Heart right ventricle (tissue), 16 donors: Measurements from ENCODE around the gene VAV1. TPM values are rescaled to one million over a fixed set of nuclear protein-coding genes. Genes with fewer than 3 reads are reported as not detected.
A peak's percentile ranks its signal among the peaks of the same experiment; 100 is the strongest.

Source experiments
- ATAC-seq, 8 donors: fragments of 200-7000 bp; cut with Tn5 transposase; one replicate each; pipeline ENCODE4 v1.9.1; 2020; ENCODE audit warnings: mild to moderate bottlenecking in 8 of 8, moderate library complexity in 8 of 8, moderate number of reproducible peaks in 1 of 8
- DNase-seq, 2 donors: peaks; one replicate each; pipeline ENCODE4 v3.0.0-alpha.2; 2020
- H3K27ac ChIP-seq, 10 donors: fragments of 200-600 bp; sonication (generic) in 2 of 10; one replicate each; pipeline versions ENCODE4 v1.5.0 to v1.8.0; 2020 to 2022; ENCODE audit warnings: mild to moderate bottlenecking in 3 of 10
- H3K27me3 ChIP-seq, 7 donors: fragments of 200-600 bp; one replicate each; pipeline ENCODE4 v1.8.0; 2021 to 2022; ENCODE audit warnings: mild to moderate bottlenecking in 2 of 7
- H3K36me3 ChIP-seq, 9 donors: fragments of 200-600 bp; sonication (generic) in 1 of 9; one replicate each; pipeline versions ENCODE4 v1.5.0 to v1.8.0; 2020 to 2022; ENCODE audit warnings: mild to moderate bottlenecking in 2 of 9
- H3K4me1 ChIP-seq, 9 donors: fragments of 200-600 bp; sonication (generic) in 1 of 9; one replicate each; pipeline versions ENCODE4 v1.5.0 to v1.8.0; 2020 to 2022; ENCODE audit warnings: mild to moderate bottlenecking in 4 of 9
- H3K4me3 ChIP-seq, 10 donors: fragments of 200-600 bp; sonication (generic) in 2 of 10; one replicate each; pipeline versions ENCODE4 v1.5.0 to v1.8.0; 2020 to 2022; ENCODE audit warnings: mild to moderate bottlenecking in 7 of 10, moderate library complexity in 2 of 10
- H3K9me3 ChIP-seq, 11 donors: fragments of 200-600 bp in 10 of 11; sonication (generic) in 2 of 11; one replicate each; pipeline versions ENCODE4 v1.5.0 to v1.8.0; 2013 to 2022; ENCODE audit warnings: mild to moderate bottlenecking in 2 of 11, control low read depth in 1 of 11, moderate library complexity in 1 of 11
- CTCF ChIP-seq, 9 donors: fragments of 200-600 bp; sonication (generic) in 2 of 9; IDR thresholded peaks; one replicate each; pipeline versions ENCODE4 v1.5.0 to v1.8.0; 2021 to 2022; ENCODE audit warnings: antibody characterized with exemption in 9 of 9, mild to moderate bottlenecking in 5 of 9, moderate library complexity in 1 of 9
- WGBS, 2 donors: extraction: QIAGEN DNeasy Blood & Tissue Kit; methylation state at CpG; one replicate each; pipeline ENCODE4 v1.1.7; 2013; ENCODE audit warnings: inconsistent platforms in 1 of 2; 5-methylcytosine and 5-hydroxymethylcytosine counted together
- intact Hi-C, 10 donors: fragments of 100-400 bp; cut with DNase I; formaldehyde crosslinking; loops; one replicate each; pipeline versions ENCODE4 v1.11.1 to v1.14.2; 2022
- polyA plus RNA-seq, 2 donors: library from polyadenylated mRNA; stranded (reverse); fragments of 200-250 nt; gene quantifications; one replicate each; pipeline ENCODE4 v1.2.3, GENCODE V29; 2013
- total RNA-seq, 10 donors: library from RNA; stranded (reverse); fragmentation: NEBNext Ultra II Directional in 3 of 10; extraction: Animal tissue kit (Norgen Biotek cat#: 25700) in 3 of 10; gene quantifications; one replicate each; pipeline versions ENCODE4 v1.2.1 to v1.2.4, GENCODE V29; 2021 to 2023
- donor health status: Arrhythmogenic right ventricular cardiomyopathy.
- donor health status: ischemic (EF 13 %, LVEDD 7.1; RV severe dilation, severe dysfunction).
- donor health status: healthy with polysubstance abuse.
- donor health status: DM: no; HTN: yes; CAD: no.
- donor health status: DM: no; HTN: no; CAD: no.
- donor health status: ischemic (EF 25% LVEDD 6.9; RV normal size, moderate dysfunction).
- donor health status: ischemic (EF 25% LVEDD 5.7; RV mildly dilated, moderate dysfunction).
- donor health status: healthy.
- donor health status: DM: yes; HTN: yes; CAD: no.
- donor health status: Ischemic cardiomyopathy.
- donor health status: ischemic (EF 35%, LVEDD 5.7; RV mildly dilated, moderate dysfunction).
- donor health status: nonischemic (EF 11% LVEDD 7.7; RV severe dilation, severe dysfunction).
- donor health status: DM: yes; HTN: yes; CAD: no.
- donor health status: PGD.
- donor health status: ischemic (EF 29% LVEDD 5.4; RV normal size, mild dysfunction).
- donor health status: nonischemic (EF 23%, LVEDD 6.1; RV moderate dilation, normal function).

The VAV1 gene
- total and polyA plus RNA-seq, 12 donors = 0.45 to 11.0 (median 1.4) TPM

DNA sequence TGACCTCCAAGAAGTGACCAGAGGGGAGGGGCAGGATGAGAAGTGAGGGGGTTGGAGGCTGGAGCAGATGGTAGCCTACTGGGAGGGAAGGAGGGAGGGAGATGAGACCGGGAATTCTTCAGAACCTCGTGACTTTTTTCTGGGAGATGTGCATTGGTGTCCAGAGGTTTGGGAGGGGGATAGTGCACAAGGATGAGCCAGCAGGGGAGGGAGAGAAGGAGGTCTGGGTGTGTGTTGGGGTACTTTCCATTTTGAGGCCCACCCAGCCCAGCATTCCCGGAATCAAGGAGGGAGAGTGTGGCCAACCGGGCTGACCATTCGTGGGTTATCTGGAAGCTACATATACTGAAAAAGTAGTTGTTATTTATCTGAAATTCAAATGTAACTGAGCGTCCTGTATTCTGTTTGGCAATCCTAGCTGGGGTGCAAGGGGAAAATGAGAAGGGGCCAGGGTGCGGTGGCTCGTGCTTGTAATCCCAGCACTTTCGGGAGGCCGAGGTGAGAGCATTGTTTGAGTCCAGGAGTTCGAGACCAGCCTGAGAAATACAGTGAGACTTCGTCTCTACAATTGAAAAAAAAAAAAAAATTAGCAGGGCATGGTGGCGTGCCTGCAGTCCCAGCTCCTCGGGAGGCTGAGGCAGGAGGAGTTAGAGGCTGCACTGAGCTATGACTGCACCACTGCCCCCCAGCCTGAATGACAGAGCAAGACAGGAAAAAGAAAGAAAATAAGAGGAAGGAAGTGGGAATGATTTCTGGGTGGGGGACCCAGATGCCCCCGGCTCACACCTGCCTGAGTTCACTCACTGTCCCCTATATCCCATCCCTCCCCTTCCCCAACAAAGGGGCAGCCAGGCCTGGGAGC, 47.6 kb upstream of the VAV1 start:
- Histone ChIP-seq H3K27me3 (peaks cover 0 to 11% (median 0%) of the 10 kb centered on the region in 7 donors), H3K9me3 (no peaks in the 10 kb centered on the region), H3K27ac (peak overlapping the region in 1 of 10 donors; percentile 14), H3K36me3 (peaks cover 0 to 3% (median 0%) of the 10 kb centered on the region in 9 donors), H3K4me3 (no peak overlapping the region), H3K4me1 (peaks cover 0 to 66% (median 0%) of the 10 kb centered on the region in 9 donors)
- TF ChIP-seq CTCF (IDR thresholded peaks at IDR 0.05) = no peak
- no peak for DNase-seq
- 69 to 70% methylated on average over 15 of the region's 15 CpGs for WGBS, 2 donors
- intact Hi-C loops = no loop called here
- no peak for ATAC-seq

DNA sequence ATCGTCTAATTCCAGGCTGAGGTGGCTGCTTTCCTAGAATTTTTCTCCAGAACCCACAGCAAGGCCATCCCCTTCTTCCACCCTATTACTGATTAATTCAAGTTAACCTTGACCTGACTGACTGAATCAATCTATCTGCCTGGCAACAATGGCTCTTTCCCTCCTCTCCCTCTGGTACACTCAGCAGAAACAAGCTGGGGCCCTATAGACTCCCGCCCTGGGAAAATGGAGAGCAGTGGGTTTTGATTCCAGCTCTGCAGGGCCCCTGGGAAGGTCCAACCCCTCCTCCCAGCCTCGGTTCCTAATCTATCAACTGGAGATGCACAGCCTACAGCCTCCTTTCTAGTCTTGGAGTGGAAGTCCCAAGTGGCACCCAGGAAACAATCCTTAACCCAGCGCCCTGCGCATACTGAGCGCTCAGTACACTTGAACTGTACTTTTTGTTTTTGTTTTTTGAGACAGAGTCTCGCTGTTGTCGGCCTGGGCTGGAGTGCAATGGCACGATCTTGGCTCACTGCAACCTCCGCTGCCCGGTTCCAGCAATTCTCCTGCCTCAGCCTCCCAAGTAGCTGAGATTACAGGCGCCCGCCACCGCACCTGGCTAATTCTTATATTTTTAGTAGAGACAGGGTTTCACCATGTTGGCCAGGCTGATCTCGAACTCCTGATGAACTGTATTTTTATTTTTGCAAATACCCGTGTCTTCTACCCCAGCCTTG, 46.8 kb upstream of the VAV1 start:
- intact Hi-C loops = no loop called here
- WGBS, 2 donors = 83 to 87% methylated on average over 16 of the region's 16 CpGs
- no peak for DNase-seq
- no peak for ATAC-seq
- Histone ChIP-seq H3K9me3 (no peaks in the 10 kb centered on the region), H3K4me3 (no peak overlapping the region), H3K27me3 (peaks cover 0 to 11% (median 0%) of the 10 kb centered on the region in 7 donors), H3K4me1 (peaks cover 0 to 66% (median 0%) of the 10 kb centered on the region in 9 donors), H3K27ac (no peak overlapping the region), H3K36me3 (peaks cover 0 to 7% (median 0%) of the 10 kb centered on the region in 9 donors)
- no peak for TF ChIP-seq CTCF (IDR thresholded peaks at IDR 0.05)

DNA sequence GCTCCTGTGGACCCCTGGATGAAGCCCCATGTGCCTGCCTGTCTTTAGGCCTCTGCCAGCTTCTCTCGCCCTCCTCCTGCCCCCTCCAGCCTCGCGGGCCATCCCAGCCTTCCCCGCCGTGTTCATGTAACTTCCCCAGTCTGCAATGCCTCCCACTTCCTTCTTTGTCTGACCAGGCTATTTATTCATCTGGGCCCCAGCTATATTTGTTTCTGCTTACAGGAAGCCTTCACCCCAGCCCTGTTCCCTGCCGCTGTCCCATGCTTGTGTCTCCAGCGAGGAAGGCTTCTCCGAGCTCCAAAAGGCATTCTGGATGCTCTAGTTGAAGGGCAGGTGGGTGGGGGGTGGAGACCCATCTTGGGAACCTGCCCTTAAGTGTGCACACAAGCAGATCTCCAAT, 44.2 kb upstream of the VAV1 start:
- H3K4me1 ChIP-seq = peaks cover 0 to 39% (median 0%) of the 10 kb centered on the region in 9 donors
- H3K27ac ChIP-seq = peak overlapping the region in 1 of 10 donors; percentile 66
- DNase-seq = no peak
- 30% methylated on average over 8 of the region's 8 CpGs for WGBS, 2 donors
- TF ChIP-seq CTCF (IDR thresholded peaks at IDR 0.05) = no peak
- intact Hi-C loops = no loop called here
- H3K4me3 ChIP-seq = no peak overlapping the region
- peak in 6 of 8 donors; percentile 13 to 49 (median 38) for ATAC-seq
- no peaks in the 10 kb centered on the region for H3K9me3 ChIP-seq
- H3K27me3 ChIP-seq = peaks cover 0 to 11% (median 0%) of the 10 kb centered on the region in 7 donors
- H3K36me3 ChIP-seq = peaks cover 0 to 26% (median 9%) of the 10 kb centered on the region in 9 donors

- Histone ChIP-seq H3K27me3 (peaks cover 0 to 11% (median 0%) of the 10 kb centered on the region in 7 donors), H3K9me3 (no peaks in the 10 kb centered on the region), H3K4me1 (peaks cover 0 to 27% (median 0%) of the 10 kb centered on the region in 9 donors), H3K4me3 (no peak overlapping the region), H3K36me3 (peaks cover 0 to 37% (median 9%) of the 10 kb centered on the region in 9 donors), H3K27ac (no peak overlapping the region)
- no peak for TF ChIP-seq CTCF (IDR thresholded peaks at IDR 0.05)
- no peak for DNase-seq
- WGBS, 2 donors = 95 to 96% methylated on average over 23 of the region's 23 CpGs
- intact Hi-C loops = loop anchor here in 5 of 10 donors (1.0 to 10.0 kb wide), 6 partner anchors 30 to 665 kb away; partner anchors contain the start of genes ALKBH7 (in 1 of the 5), PSPN (in 1 of the 5) and ZNF557 (in 1 of the 5)
- ATAC-seq = no peak
Observed at GRCh38 chr19:6729573-6730152, 42.8 kb upstream of the VAV1 start.
